ENCODE results near the gene PDE1C.
A peak's percentile ranks its signal among the peaks of the same experiment; 100 is the strongest.

Gene PDE1C

DNA sequence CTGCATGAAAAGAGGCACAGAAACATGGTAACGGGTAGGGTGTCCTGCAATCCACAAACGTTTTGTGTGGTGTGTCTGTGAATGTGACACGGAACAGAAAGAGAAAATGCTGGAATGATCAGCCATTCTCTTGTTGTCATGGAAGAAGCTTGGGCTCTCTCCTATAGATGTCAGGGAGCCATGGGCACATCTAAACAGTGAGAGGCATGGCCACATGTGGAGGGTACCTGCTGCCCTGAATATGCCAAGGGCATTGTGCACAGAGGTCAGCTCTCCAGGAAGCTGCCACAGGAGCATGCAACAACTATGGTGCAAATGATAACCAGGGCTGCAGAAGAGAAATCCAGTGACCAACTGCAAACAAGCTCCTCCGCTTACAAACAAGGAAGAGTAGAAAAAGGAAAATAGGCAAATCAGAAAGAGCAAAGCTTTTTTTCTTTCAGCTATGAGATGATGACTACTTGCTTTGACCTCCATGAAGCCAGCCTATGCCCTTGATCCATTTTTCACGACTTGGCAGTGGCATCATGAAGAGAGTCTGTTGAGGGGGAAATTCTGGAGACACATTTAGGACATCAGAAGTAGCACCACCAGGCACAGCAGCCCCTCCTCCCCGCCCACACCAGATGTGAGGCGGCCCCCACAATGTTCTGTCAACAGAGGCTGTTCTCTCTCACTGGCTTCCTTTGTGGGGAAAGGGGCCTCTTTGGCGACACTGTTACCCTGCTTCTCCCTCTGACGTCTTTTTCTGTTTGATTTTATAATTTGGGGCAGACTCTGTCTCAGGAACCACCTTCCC lies 4.8 kb upstream of the PDE1C start:
- DNase-seq = no peak

DNA sequence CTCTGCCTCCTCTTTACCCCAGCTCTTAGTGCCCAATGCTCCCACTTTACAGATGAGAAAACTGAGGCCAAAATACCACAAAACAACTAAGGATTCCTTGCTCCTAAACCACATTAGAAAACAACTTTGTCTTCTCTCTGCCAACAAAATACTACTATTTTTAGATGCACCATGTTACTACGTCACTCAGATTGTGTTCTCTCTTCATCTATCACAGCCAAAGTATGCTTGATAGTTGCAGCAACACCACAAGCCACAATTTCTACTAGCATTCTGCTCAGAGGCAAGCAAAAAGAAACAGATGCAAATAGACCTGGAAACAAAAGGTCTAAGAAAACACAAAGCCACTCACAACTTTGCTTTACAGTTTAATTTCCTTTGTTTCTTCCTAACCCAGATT lies 3.3 kb upstream of the PDE1C start:
- no peak for DNase-seq

DNA sequence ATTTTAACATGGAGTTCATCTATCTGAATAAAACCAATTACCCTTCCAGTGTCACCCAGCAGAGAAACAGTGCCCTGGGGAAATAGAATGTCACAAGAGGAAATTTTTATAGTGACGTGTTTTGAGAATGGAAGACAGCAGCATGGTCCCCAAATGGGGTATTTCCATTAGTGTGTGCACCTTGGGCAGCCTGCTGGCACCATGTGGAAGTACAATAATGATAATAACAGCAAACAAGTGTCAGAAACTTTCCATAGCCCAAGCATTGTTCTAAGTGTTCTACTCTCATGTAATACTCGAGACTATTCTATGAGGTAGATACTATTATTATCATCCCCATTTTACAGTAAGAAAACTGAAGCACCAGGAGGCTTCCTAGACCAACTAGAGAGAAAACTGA lies 2.2 kb upstream of the PDE1C start:
- no peak for DNase-seq

DNA sequence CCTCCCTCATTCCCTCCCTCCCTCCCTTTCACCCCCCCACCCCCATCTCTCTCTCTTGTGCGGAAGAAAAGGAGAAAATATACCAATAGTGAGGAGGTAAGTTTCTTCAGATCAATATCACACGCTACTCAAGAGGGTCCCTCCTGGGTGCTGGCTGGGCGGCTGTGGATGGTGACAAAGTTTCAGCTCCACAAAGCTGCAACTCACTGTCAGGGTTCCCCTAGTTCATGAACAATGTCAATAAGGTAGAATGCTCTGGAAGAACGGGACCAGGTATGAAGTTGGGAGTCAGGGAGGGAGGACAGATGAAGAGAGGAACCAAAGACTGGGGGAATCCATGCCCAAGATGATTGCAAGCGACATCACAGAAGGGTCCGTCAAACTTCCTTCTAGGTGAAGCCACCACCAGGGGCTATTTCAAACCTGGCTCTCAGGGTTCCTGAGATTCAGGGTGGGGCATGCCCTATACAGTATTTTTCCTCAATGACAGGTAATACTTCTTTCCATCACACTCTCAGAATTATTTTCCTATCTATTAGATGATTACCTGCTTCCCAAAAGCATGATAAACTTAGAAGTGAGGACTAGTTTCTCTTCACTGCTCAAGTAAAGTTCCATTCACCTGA lies 1.4 kb upstream of the PDE1C start:
- DNase-seq = no peak

DNA sequence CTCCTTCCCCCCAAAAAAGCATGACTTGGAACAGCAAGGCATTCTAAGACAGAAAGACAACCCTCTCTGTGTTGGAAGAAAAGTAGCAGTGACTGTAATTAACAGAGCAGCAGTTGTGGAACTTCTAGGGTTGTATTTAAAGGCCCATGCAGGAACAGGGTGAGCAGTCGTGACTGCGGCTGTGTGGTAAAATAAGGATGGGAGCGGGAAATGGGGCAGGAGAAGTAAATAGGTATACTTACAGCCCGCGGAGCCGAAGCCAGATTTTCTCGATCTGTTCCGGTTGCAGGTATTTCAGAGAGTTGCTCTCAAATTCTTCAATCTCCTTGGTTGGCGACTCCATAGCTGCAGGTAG lies 179 bp downstream of the PDE1C start:
- DNase-seq = no peak

DNA sequence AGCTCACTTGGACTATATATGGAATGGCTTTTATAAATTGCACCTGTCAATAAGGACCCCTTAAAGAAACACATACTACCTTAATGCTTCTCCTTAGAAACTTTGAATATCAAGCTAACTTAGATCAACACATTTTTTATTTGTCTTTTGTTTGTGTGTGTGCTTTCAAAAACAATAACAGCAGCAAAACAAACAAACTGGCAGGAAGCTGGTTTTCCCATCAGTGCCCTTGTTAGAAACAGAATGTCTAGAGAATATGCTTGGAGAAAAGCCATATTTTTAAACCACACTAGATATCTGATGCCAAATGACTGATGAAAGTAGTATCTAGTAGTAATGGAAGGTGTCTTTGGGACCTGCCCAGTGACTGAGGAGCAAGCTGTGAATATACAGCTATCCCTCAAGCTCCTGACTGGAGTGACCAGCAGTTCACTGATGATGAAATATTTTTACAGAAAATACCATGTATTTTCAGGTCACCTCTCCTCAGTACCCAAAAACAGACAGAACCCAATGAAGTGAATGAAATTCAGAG lies 1.0 kb downstream of the PDE1C start:
- DNase-seq = no peak

DNA sequence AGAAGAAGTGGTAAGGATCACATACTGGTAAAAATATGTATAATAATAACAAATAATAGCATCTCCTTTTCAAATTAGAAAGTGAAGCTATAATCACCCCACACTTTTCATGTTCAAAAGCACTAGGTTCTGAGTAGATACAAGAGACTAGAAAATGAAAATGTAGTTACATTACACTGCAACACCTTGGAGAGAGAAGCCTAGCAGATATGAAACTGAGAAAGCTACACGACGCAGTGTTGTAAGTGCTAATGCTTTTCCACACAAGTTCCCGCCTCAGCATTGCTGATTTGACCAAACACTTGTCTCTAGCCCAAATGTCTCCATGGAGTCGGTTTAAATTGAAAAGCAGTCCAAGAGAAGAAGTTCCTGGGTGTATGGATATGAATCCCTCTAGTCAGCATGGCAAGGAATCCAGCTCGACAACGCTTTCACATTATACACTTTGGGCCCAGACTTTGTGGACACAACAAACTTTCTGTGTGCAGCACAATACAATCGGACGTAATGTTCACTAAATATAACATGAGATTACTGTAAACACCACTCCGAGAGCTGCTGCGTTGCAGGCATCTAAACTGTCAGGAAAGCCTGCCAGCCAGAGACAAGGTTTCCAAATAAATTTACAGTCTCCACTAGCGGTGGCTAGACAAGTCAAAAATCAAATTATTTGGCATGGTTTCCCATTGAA lies 1.7 kb downstream of the PDE1C start:
- DNase-seq = no peak

DNA sequence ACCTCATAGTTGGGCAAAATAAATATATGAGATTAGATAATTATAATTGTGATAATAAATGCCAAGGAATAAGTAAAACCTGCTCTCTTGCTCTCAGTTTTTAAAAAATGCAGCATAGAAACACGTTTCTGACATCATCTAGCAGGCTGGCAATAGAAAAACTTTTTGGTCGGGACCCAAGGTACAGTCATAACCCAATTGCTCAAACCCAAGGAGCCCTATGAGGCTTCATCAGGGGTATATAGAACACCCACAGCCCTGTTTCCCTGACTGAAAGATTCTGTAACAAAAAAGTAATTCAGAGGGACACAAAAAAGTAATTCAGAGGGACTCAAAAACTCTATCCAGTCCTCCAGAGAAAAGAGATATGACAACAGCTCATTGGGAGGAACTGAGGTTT lies 3.8 kb downstream of the PDE1C start:
- DNase-seq = no peak

DNA sequence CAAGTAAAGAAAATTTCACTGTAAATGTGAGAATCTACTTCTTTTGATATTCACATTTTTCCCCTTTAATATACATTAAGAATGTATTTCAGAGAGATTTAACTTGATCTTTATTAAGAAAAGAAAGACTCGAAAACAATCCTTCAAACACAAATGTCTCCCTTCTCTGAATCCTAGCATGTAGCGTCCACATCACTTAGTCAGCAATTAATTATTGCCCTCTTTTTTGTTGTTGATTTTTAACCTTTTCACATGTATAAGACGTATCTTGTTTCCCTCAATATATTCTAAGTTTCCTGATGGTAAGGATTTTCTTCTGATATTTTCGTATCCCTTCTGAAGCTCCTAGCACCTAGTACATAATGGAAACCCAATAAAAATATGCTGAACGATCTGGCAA lies 6.6 kb downstream of the PDE1C start:
- no peak for DNase-seq

DNA sequence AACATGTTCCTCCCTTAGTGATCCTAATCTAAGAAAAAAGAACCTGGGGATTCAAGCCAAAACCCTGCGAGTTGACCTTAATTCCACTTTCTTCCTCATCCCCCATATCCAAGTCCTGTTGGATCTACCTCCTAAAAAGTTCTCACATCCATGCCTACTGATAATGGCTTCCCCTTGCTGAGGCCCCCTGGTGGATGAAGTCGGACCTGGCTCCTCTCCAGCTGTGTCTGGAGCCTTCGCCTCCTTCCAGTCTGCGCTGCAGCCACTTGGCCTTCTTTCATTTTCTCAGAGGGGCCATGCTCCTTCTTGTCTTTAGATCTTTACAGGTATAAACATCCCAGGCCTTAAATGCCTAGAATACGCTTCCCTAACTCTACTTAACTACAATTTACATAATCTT lies 8.1 kb downstream of the PDE1C start:
- peak in 1 of 2 experiments; percentile 51 for DNase-seq

DNA sequence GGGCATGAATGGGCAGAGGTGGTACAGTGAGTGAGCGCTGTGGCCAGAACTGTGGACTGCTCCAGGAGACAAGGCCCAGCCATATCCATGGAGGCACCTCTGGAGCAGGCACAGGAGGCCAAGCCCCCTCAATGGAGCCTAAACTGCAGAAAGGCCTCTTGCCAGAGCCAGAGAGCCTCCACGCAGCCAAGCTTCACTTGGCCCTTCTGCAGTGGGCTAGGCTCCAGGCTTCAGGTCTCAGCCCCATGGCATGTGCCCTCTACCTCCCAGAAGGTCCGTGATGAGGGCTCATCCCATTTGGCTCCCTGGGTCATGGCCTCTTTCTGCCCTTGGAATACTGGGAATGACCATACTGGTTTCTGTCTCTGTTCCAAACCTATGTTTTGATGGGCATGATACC lies 8.9 kb downstream of the PDE1C start:
- DNase-seq = no peak

DNA sequence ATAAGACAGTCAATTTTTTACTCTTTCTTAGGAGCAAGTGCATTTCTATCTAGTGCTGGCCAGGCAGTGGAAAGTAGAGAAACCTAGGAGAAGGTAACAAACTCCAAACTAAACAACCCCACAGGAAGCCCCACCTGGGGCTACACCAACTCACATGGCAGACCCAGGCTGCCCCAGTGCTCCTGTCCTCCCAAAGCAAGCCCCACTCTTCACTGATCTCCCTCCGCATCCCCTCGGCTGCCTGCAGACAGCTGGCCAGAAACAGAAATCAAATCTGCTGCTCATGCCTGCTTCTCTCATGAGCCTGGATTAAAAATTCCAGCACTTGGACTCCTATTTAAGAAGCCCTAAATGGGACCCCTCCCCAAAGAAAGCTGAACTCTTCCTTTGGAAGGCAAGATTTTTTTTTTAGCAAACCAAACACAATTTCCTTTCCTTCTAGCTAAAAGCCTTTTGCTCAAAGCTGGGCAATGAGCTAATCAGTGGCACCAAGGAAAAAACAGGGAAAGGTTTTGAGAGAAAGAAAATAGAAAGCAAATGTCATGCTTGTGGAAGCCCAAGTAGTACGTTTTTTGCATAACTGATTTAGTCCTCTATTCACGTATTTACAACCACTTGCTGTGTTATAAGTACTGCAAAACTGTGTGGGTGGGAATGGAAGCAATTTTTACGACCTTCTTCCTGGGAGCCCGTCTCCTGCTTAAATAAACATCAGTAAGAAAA lies 10.8 kb downstream of the PDE1C start:
- DNase-seq = peak in 1 of 2 experiments; percentile 31

DNA sequence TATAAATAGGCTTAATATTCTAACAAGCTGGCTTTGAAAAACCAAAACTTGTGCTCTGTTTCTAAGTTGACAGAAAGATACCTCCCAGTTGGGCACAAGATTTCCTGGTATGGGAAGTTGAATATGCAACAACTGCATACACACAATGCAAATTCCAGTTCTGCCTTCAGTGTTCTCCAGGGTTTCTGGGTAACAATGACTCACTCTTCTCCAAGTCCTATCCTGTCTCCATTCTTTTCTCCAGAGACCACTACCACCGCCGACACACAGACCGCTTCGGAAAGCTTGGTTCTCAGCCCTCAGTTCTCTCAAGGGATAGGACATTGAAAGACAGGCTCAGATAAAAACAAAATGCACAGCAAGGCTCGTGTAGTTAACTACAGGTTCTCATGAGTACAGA lies 12.2 kb downstream of the PDE1C start:
- peak in 1 of 2 experiments; percentile 19 for DNase-seq

DNA sequence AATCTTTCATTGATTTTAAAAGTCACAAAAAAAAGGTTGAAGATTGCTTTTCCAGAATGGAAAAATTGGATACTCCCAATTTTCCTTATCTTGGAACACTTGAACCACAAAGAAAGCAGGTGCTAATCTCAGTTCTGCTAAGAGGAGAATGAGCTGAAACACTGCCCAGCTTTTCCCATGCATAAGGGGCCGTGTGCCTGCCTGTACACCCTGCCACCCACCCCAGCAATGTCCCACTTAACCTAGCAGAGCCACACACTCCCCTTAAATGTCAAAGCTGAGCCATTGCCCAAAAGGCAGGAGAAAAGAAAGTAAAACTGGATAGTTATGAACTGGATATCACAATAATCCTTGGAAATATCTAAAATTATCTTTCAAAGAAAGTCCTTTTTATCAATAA lies 13.4 kb downstream of the PDE1C start:
- DNase-seq = no peak

DNA sequence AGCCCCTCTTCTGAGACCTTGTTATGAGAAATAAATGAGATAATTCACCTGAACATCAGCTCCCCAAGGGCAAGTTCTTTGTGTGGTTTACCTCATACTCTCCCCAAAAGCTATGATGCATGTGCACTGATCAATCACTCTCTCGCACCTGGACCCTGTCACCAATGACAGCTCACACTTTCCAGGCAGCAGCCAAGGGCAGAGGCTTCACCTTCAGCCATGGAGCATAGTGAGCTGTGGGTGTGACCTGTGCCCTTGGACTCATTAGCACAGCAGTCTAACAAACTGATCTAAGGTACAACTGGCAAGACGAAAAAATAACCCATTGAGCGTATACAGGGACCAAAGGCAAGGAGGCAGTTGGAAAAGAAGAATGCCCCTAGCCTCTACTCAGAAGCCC lies 17.0 kb downstream of the PDE1C start:
- DNase-seq = no peak

DNA sequence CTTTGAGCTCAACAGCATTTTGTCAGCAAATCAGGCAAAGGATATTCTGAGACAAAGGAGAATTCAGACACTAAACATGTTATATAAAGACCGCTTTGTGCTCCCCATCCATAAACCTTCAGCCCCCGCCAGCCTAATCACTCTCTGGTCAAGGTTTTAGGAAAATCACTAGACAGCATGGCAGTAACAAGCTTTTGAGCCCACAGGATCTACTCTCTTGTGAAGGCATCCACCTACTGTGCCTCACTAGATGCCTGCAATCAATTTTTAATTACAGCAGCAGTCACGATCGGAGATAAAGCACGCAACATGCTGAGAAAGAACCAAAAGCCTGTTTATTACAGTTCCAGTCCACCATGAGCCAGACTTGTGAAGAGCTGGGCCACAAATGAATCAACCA lies 19.1 kb downstream of the PDE1C start:
- DNase-seq = no peak

DNA sequence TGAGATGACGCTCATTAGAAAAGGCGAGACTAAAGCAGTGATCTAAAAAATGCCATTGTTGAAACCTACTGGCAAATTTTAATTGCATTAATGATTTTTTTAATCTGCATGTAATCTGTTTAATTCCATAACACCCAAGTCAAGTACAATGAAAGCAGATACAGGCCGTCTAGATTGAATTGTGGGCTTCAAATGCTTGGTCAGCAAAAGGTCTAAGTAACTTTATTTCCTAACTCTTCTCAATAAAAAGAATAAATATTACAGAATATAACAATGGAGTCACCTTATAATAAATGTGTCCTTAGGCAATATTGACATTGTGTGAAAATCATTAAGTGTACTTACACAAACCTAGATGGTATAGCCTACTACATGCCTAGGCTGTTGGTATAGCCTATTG lies 20.6 kb downstream of the PDE1C start:
- DNase-seq = no peak

DNA sequence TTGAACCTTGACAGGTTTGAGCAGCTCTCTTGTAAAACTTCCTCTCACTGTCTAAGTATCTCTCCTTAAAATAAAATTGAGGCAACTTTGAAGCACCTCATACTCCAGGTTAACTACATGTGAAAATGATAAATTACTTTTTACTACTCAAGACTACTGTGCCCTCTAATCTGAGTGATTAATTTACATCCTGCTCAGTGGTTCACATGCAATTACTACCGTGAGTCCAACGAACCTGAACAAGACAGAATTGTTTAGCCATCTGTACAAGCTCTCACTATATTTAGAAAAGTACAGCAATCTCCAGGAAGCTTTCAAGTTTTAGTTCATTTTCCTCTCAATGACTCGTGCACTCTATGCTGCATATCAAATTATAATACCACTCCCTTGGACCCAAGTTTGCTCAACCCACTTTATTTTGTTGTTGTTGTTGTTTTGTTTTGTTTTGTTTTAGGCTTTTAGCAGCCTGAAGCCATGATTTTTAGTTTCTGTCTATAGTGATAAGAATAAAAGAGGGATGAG lies 21.2 kb downstream of the PDE1C start:
- DNase-seq = peak in 1 of 2 experiments; percentile 9

DNA sequence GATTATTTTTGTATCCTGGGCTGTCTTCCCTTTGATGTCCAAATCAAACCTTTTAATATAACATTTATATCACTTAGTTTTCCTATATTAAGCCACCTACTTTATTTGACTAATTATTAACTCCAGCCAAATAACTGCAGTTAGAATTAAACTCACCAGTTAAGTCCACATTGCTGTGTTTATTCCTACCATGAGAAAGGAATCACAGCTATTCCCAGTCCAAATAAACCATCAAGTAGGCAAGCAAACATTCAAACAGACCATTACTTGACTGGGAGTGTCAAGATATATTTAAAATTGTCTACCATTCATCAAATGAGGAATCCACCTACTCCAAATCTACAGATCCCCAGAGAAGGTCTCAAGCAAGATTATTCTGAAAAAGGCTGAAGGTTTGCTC lies 22.4 kb downstream of the PDE1C start:
- no peak for DNase-seq

DNA sequence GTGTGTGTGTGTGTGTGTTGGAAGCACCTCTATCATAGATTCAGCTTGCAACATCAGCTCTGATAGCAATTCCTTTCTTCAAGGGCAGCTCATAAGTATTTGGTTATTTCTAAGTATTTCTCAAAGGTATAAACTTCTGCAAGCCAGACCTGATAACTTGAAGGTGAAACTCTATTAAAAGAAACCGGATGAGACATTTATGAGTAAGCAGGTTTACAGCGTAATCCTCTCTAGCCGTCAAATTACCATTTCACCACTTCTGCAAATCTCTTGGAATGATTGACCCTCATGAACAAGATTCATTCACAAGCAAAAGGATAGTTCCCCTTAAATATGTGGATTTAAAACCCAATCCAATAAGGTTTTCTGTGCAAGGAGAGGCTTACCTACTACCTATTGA lies 23.1 kb downstream of the PDE1C start:
- DNase-seq = no peak

DNA sequence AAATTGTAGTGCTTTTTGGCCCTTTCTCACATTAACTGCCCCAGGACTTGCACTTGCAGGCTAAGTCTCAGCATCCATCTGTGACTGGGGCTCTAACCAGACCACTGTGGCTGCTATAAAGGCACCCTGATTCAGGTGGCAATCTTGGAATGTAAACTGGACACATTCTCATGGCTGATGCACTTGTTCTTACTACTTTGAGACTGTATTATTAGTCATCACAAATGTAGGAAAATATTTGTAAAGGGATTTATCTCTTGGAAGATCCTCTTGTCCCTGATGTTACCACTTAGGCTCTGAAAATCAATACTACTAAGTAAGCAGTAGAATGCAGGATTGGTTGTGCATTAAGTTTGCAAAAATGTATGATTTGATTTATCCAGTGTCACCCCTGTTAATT lies 25.0 kb downstream of the PDE1C start:
- DNase-seq = no peak

DNA sequence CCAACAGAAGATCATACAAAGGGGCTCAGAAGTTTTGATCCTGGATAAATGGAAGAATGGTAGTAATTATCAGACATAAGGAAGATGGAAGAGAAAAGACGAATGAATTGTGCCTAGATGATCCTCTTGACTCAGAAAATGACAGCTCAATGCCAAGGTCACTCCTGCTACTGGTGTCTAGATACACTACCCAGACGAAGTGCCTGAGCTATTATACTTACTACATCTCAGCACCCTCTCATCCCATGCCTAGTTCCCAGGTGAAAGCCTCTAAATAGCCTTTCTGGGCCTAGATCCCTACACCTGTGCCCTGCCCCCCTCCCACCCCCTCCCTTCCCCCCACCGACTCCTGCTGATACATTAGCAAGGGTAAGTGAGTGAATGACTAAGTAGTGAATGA lies 25.5 kb downstream of the PDE1C start:
- no peak for DNase-seq

DNA sequence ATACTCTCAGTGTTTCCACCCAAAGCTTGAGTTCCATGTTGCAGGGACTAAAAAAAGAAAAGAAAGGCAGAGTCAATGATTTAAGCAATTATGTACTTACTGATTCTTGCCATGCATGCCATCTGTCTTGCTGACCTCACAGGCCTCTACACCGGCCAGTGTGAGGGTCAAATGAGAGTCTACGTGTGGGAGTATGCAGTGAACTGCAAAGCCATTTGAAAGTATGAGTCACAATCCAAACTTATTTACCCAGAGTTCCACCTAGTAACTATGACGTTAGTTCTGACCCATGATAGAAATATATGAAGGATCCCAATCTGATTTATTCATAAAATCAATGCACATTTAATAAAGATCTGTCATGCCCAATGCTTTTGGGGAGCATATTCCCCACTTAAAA lies 26.5 kb downstream of the PDE1C start:
- DNase-seq = no peak
